ENCODE measurements around the gene SRCAP.

DNA sequence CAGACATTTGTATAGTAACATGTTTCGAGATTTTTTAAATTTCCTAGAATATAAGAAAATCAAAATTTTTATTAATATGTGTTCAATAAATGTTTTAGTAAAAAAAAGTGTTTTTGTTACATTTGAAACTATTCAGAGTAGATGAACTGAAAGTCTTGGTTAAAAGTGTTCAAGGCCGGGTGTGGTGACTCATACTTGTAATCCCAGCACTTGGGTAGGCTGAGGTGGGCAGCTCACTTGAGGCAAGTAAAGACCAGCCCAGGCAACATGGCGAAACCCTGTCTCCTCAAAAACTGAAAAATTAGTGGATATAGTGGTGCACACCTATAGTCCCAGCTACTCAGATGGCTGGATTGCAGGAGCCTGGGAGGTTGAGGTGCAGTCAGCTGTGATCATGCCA, 32.4 kb downstream of the SRCAP start:
- TF ChIP-seq, protein P1, sequence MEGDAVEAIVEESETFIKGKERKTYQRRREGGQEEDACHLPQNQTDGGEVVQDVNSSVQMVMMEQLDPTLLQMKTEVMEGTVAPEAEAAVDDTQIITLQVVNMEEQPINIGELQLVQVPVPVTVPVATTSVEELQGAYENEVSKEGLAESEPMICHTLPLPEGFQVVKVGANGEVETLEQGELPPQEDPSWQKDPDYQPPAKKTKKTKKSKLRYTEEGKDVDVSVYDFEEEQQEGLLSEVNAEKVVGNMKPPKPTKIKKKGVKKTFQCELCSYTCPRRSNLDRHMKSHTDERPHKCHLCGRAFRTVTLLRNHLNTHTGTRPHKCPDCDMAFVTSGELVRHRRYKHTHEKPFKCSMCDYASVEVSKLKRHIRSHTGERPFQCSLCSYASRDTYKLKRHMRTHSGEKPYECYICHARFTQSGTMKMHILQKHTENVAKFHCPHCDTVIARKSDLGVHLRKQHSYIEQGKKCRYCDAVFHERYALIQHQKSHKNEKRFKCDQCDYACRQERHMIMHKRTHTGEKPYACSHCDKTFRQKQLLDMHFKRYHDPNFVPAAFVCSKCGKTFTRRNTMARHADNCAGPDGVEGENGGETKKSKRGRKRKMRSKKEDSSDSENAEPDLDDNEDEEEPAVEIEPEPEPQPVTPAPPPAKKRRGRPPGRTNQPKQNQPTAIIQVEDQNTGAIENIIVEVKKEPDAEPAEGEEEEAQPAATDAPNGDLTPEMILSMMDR (IDR thresholded peaks at IDR 0.05), result no peak
- TF ChIP-seq POLR2AphosphoS5 (IDR thresholded peaks at IDR 0.05), result no peak

All from sigmoid colon (tissue), 4 donors.